ENCODE results near the gene CEP57L1. TPM values are rescaled to one million over a fixed set of nuclear protein-coding genes. Genes with fewer than 3 reads are reported as not detected.

CEP57L1 gene
- total RNA-seq, 1 donor from 2014 or later: 13.5 TPM

DNA sequence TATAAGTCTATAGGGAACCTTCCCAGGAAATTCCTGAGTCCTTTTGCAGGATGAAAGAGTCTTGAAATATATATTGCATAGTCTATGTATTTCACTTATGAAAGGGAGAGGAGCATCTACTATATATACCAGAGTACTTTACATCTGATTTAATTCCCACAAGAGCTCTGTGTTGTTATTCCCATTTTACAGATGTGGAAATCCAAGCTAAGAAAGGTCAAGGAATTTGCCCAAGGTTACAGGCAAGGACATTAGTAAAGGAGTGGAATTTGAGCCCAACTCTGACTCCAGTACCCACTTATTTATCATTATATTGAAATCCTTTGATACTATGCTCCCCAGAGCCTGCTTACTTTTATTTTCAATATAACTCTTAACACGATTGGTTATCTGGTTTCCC is 3.2 kb upstream of the CEP57L1 start:
- no peak for DNase-seq (ENCODE audit: low read depth)
- H3K4me3 ChIP-seq (ENCODE audit: low read depth, low read length): peak overlapping the region; percentile 84
- TF ChIP-seq, protein P1, sequence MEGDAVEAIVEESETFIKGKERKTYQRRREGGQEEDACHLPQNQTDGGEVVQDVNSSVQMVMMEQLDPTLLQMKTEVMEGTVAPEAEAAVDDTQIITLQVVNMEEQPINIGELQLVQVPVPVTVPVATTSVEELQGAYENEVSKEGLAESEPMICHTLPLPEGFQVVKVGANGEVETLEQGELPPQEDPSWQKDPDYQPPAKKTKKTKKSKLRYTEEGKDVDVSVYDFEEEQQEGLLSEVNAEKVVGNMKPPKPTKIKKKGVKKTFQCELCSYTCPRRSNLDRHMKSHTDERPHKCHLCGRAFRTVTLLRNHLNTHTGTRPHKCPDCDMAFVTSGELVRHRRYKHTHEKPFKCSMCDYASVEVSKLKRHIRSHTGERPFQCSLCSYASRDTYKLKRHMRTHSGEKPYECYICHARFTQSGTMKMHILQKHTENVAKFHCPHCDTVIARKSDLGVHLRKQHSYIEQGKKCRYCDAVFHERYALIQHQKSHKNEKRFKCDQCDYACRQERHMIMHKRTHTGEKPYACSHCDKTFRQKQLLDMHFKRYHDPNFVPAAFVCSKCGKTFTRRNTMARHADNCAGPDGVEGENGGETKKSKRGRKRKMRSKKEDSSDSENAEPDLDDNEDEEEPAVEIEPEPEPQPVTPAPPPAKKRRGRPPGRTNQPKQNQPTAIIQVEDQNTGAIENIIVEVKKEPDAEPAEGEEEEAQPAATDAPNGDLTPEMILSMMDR (conservative IDR thresholded peaks at IDR 0.05; ENCODE audit: low read depth, low read length): no peak

DNA sequence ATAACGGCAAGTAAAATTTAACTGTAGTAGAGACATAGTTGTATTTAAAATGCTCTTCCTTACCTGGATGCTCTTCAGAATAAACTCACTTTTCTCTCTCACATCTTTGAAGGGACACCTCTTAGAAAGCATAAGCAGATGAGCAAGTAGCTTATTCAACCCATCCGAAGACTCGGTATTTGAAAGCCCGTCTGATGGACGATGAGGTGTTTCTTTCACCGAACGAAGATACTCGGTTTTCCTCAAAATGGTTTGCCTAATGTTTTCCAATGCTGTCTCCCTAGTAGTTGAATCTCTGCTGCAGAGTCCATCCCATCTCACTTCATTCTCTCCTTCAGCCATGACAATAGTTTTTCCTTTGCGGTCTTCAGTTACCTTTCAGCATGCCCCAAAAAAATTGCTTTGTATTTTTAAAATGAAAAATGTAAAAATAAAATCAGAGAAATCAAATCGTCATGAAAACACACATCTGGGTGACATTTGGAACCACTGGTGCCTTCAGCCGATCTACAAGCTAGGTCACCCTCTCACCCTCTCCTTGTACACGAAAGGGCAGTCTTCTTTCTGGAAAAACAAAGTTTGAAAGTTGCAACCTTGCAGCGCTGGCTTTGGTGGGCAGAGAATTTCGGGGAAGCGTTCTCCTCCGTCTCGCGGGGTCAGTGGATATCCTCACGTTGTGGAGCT is 1.4 kb upstream of the CEP57L1 start:
- no peak for DNase-seq (ENCODE audit: low read depth)
- TF ChIP-seq, protein P1 (conservative IDR thresholded peaks at IDR 0.05; ENCODE audit: low read depth, low read length): no peak
- peak overlapping the region; percentile 84 for H3K4me3 ChIP-seq (ENCODE audit: low read depth, low read length)

DNA sequence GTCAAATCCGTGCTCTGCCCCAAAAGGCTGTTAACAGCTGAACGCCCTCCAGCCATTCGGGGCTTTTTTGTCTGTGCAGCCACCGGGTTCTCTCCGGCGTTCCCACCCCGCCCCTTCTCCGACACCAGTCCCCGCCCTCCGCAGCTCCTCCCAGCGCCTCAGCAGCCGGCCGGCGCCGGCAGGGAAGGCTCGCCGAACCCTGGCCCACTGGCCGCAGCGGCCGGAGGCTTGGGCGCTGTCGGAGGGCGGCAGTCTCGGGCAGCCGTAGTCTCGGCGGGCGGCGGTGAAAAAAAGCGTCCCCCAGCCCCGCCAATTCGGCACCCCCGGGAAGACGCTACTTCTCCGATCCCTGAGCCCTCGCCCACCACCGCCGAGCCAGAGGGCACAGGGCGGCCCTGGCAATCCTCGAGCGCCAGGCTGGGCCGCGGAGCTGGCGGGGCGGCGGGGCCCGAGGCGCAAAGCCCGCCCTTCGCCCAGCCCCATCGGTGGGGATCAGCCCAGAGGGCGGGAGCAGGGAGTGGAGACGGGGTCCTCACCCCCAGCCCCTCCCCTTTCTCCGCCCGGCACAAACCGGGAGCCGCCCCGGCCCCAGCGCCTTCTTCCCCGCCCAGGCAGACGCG is 781 bp upstream of the CEP57L1 start, which contains the start of gene SESN1:
TSS of gene SESN1 (minus strand) at position 431 of the 620 bp plus-strand sequence. CDS start 773 bp downstream, outside the sequence.
- H3K4me3 ChIP-seq (ENCODE audit: low read depth, low read length): peak within 1 kb of the TSS; percentile 84
- no peak for DNase-seq (ENCODE audit: low read depth)
- TF ChIP-seq, protein P1 (conservative IDR thresholded peaks at IDR 0.05; ENCODE audit: low read depth, low read length): no peak

DNA sequence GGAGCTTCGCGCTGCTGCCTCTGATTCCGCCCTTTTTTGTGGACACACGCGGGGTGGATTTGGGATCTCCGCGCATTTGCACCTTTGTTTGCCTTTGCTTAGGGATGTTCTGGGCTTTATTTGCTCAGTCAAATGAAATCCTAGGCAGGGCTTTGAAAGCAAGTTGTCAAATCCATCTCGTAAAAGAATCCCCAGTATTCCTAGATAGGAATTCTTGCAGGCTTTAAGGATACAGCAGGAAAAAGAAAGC is 453 bp downstream of the CEP57L1 start:
- no peak for DNase-seq (ENCODE audit: low read depth)
- TF ChIP-seq, protein P1 (conservative IDR thresholded peaks at IDR 0.05; ENCODE audit: low read depth, low read length): no peak
- peak overlapping the region; percentile 84 for H3K4me3 ChIP-seq (ENCODE audit: low read depth, low read length)

DNA sequence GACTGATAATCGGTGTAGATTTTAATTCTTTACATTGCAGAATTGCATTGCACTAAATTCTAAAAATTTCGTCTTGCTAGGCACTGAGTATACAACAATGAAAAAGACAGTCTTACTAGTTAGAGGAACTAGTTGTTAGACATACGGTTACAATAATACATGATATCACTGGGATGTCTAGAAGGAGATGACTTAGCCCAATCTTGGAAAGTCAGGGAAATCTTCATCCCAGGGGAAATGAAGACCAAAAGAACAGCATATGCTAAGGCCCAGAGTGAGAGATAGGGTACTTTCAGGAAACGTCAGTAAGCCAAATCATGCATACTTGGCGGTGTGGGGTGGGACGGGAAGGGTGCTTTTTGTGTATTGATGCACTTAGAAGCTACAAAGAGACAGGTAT is 901 bp downstream of the CEP57L1 start:
- TF ChIP-seq, protein P1 (conservative IDR thresholded peaks at IDR 0.05; ENCODE audit: low read depth, low read length): no peak
- H3K4me3 ChIP-seq (ENCODE audit: low read depth, low read length): peak overlapping the region; percentile 84
- DNase-seq (ENCODE audit: low read depth): no peak

DNA sequence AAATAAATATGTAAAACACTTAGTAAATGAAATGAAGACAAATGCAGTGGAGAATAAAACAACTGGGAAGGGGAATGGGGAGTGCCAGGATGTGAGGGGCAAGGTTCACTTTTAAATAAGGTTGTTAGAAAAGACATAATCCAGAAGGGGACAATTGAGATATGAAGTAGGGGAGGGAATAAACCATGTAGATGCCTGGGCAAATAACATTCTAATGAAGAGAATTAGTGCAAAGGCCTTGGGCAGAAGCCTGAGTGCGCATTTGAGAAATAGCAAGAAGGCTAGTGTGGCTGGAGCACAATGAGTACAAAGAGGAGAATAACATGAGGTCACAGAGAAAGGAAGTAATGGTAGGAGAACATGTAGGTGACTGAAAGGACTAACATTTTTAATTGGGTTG is 2.4 kb downstream of the CEP57L1 start:
- no peak overlapping the region for H3K4me3 ChIP-seq (ENCODE audit: low read depth, low read length)
- DNase-seq (ENCODE audit: low read depth): no peak
- TF ChIP-seq, protein P1 (conservative IDR thresholded peaks at IDR 0.05; ENCODE audit: low read depth, low read length): no peak

DNA sequence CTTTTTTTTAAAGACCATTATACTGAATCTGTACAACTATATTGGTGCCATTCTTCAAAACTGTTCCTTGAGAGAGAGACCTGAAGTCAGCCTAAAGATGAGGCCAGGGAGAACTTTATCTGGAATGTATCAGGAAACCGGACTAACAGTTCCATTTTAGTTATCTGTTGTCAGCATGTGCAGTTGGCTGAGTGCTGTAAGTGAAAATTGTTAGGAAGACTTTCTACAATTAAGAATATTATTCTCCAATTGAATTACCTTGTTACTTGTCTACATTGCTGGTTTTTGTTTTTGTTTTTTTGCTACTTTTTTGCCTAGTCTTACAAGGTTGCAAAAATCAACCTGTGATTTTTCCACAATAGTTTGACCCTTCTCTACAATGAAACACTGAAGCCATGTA is 7.5 kb downstream of the CEP57L1 start:
- TF ChIP-seq, protein P1 (conservative IDR thresholded peaks at IDR 0.05; ENCODE audit: low read depth, low read length): no peak
- no peak for DNase-seq (ENCODE audit: low read depth)
- no peak overlapping the region for H3K4me3 ChIP-seq (ENCODE audit: low read depth, low read length)
